K562 (cell line): Measurements from ENCODE around the gene LDAF1.

Source experiments
- LEF1 ChIP-seq: fragments of 450-650 bp; IDR thresholded peaks from 2 replicates; pipeline ENCODE4 v1.6.1; 2016; ENCODE audit warnings: mild to moderate bottlenecking
- SETDB1 ChIP-seq: IDR thresholded peaks from one replicate; pipeline ENCODE4 v1.6.1; 2012; ENCODE audit warnings: low read length, control low read depth, inconsistent platforms
- TF ChIP-seq, protein P1 (sequence below): sonication (generic); formaldehyde crosslinking; IDR thresholded peaks from 2 replicates; pipeline ENCODE4 v1.8.1; 2023; ENCODE audit warnings: mild to moderate bottlenecking, missing genetic modification reagents

DNA sequence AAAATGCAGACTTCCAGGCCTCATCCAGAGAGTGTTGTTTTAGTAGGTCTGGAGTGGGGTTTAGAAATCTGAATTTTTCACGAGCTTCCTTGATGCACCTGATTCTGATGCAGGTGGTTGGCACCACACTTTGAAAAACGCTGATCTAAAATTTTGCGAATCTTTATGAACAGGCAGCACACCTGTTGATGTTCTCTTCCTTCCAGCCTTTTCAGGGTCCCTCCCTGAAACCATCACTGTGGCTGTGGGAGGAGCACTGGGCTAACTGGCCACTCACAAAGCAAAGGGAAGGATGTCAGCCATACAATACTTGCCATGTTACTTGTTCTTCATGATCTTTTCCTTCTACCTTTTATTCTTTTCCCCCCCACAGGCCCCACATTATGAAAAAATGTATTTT, 14.2 kb downstream of the LDAF1 start:
- TF ChIP-seq, protein P1, sequence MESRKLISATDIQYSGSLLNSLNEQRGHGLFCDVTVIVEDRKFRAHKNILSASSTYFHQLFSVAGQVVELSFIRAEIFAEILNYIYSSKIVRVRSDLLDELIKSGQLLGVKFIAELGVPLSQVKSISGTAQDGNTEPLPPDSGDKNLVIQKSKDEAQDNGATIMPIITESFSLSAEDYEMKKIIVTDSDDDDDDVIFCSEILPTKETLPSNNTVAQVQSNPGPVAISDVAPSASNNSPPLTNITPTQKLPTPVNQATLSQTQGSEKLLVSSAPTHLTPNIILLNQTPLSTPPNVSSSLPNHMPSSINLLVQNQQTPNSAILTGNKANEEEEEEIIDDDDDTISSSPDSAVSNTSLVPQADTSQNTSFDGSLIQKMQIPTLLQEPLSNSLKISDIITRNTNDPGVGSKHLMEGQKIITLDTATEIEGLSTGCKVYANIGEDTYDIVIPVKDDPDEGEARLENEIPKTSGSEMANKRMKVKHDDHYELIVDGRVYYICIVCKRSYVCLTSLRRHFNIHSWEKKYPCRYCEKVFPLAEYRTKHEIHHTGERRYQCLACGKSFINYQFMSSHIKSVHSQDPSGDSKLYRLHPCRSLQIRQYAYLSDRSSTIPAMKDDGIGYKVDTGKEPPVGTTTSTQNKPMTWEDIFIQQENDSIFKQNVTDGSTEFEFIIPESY (CRISPR knock-in tag), result no peak
- TF ChIP-seq LEF1 (no peak), SETDB1 (no peak)
